HEK293T (cell line): ENCODE data around the gene CDH4.

ENCODE experiments used
- CTCF ChIA-PET: fragments of 350-600 bp; formaldehyde crosslinking; extraction: SDS; loops from one replicate; lab custom pipeline; 2021; ENCODE audit warnings: antibody characterized with exemption, inconsistent platforms; lab: Yijun Ruan, JAX
- POLR2A ChIA-PET: fragments of 350-600 bp; formaldehyde crosslinking; extraction: SDS; loops from one replicate; lab custom pipeline; 2020; ENCODE audit warnings: antibody characterized with exemption, inconsistent platforms; lab: Yijun Ruan, JAX
- DNase-seq: peaks from one replicate; pipeline ENCODE4 v3.0.0; 2012; ENCODE audit warnings: mixed read lengths; ENCODE audit errors: extremely low spot score
- ARNT ChIP-seq: fragments of 450-650 bp; IDR thresholded peaks from 2 replicates; pipeline ENCODE4 v1.6.1; 2017; ENCODE audit warnings: mild to moderate bottlenecking
- BHLHE40 ChIP-seq: fragments of 450-650 bp; IDR thresholded peaks from 2 replicates; pipeline ENCODE4 v1.6.1; 2016; ENCODE audit warnings: mild to moderate bottlenecking, moderate library complexity, borderline replicate concordance
- CTBP1 ChIP-seq: fragments of 450-650 bp; IDR thresholded peaks from 2 replicates; pipeline ENCODE4 v1.6.1; 2016; ENCODE audit warnings: borderline replicate concordance
- ELF4 ChIP-seq: fragments of 450-650 bp; IDR thresholded peaks from 2 replicates; pipeline ENCODE4 v1.6.1; 2017; ENCODE audit warnings: antibody characterized with exemption
- FOXA1 ChIP-seq: fragments of 450-650 bp; IDR thresholded peaks from 2 replicates; pipeline ENCODE4 v1.6.1; 2016; ENCODE audit warnings: mild to moderate bottlenecking
- FOXK2 ChIP-seq: fragments of 450-650 bp; IDR thresholded peaks from 2 replicates; pipeline ENCODE4 v1.6.1; 2016; ENCODE audit warnings: mild to moderate bottlenecking
- FOXM1 ChIP-seq: fragments of 450-650 bp; IDR thresholded peaks from 2 replicates; pipeline ENCODE4 v1.6.1; 2017; ENCODE audit warnings: mild to moderate bottlenecking, borderline replicate concordance
- HDGF ChIP-seq: fragments of 450-650 bp; IDR thresholded peaks from 2 replicates; pipeline ENCODE4 v1.6.1; 2017; ENCODE audit warnings: antibody characterized with exemption, borderline replicate concordance
- L3MBTL2 ChIP-seq: fragments of 450-650 bp; conservative IDR thresholded peaks from 2 replicates; pipeline ENCODE4 v1.6.1; 2016; ENCODE audit warnings: mild to moderate bottlenecking
- LEF1 ChIP-seq: fragments of 450-650 bp; IDR thresholded peaks from 2 replicates; pipeline ENCODE4 v1.6.1; 2017; ENCODE audit warnings: mild to moderate bottlenecking, borderline replicate concordance
- NFRKB ChIP-seq: fragments of 450-650 bp; IDR thresholded peaks from 2 replicates; pipeline ENCODE4 v1.6.1; 2016; ENCODE audit warnings: mild to moderate bottlenecking, moderate library complexity
- SP1 ChIP-seq: fragments of 450-650 bp; IDR thresholded peaks from 2 replicates; pipeline ENCODE4 v1.6.1; 2017
- SUZ12 ChIP-seq: fragments of 450-650 bp; IDR thresholded peaks from 2 replicates; pipeline ENCODE4 v1.6.1; 2016; ENCODE audit warnings: mild to moderate bottlenecking
- TARDBP ChIP-seq: fragments of 450-650 bp; IDR thresholded peaks from 2 replicates; pipeline ENCODE4 v1.6.1; 2016
- ZNF384 ChIP-seq: fragments of 450-650 bp; IDR thresholded peaks from 2 replicates; pipeline ENCODE4 v1.6.1; 2016
- TF ChIP-seq, protein P1 (sequence below): fragments of 450-650 bp; IDR thresholded peaks from 2 replicates; pipeline ENCODE4 v1.6.1; 2016

The CDH4 gene

GRCh38 chr20:61439251-61439650 is 187.2 kb downstream of the CDH4 start:
- CTCF ChIA-PET, result no interaction called here
- no peak for DNase-seq
- POLR2A ChIA-PET, result no interaction called here
- TF ChIP-seq ARNT (no peak), NFRKB (no peak), L3MBTL2 (no peak), ELF4 (no peak), LEF1 (no peak), FOXA1 (no peak), BHLHE40 (no peak), ZNF384 (no peak), FOXK2 (no peak), HDGF (no peak)
- TF ChIP-seq, protein P1, sequence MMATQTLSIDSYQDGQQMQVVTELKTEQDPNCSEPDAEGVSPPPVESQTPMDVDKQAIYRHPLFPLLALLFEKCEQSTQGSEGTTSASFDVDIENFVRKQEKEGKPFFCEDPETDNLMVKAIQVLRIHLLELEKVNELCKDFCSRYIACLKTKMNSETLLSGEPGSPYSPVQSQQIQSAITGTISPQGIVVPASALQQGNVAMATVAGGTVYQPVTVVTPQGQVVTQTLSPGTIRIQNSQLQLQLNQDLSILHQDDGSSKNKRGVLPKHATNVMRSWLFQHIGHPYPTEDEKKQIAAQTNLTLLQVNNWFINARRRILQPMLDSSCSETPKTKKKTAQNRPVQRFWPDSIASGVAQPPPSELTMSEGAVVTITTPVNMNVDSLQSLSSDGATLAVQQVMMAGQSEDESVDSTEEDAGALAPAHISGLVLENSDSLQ, result no peak

DNA sequence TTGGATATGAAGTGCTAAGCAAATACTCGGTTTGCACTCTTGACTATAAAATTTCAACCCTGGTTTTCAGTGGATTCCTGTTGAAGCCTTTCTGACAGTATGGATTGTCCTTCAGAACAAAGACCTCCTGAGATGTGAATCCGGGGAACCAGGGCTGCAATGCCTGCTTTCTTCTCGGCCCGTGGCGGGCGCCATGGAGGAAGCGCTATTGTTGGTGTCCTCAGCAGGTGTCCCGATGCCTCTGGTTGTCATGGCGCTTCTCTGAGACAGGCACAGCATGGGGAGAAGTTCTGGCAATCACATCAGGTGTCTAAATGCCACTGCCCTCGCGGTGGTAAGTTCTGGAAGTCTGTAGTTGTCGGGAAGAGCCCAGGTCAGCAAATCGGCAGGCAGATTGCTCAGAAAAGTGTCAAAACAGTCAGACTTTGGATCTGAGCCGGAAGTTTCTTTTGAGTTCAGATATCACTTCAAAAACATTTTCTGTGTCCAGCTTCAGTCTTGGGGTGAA is 188.5 kb downstream of the CDH4 start:
- TF ChIP-seq NFRKB (no peak), FOXM1 (no peak), TARDBP (no peak), FOXK2 (no peak), ELF4 (no peak), SUZ12 (no peak), HDGF (no peak), LEF1 (no peak), ZNF384 (no peak), CTBP1 (no peak), FOXA1 (no peak), L3MBTL2 (no peak), BHLHE40 (no peak), ARNT (no peak), SP1 (no peak)
- TF ChIP-seq, protein P1, result no peak
- CTCF ChIA-PET, result no interaction called here
- POLR2A ChIA-PET, result no interaction called here
- DNase-seq, result no peak

DNA sequence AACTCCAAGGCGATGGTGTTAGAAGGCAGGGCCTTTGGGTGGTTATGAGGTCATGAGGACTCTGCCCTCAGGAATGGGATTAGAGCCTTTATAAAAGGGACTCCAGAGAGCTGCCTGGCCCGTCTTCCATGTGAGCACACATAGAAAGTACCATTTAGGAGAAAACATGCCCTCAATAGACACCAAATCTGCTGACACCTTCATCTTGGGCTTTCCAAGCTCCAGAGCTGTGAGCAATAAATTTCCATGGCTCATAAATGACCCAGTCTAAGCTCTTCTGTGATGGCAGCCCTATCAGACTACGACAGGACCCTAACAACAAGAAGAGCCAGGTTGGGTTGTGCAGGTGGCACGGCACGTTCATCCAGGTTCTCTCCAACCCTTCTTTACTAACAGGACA is 189.5 kb downstream of the CDH4 start:
- TF ChIP-seq TARDBP, result no peak
- TF ChIP-seq LEF1, result no peak
- TF ChIP-seq CTBP1, result no peak
- no peak for TF ChIP-seq FOXA1
- no peak for TF ChIP-seq BHLHE40
- no peak for TF ChIP-seq FOXK2
- no peak for TF ChIP-seq SUZ12
- TF ChIP-seq ZNF384, result no peak
- no peak for TF ChIP-seq L3MBTL2
- no peak for TF ChIP-seq HDGF
- TF ChIP-seq FOXM1, result no peak
- TF ChIP-seq SP1, result no peak
- DNase-seq, result no peak
- CTCF ChIA-PET, result no interaction called here
- POLR2A ChIA-PET, result no interaction called here

DNA sequence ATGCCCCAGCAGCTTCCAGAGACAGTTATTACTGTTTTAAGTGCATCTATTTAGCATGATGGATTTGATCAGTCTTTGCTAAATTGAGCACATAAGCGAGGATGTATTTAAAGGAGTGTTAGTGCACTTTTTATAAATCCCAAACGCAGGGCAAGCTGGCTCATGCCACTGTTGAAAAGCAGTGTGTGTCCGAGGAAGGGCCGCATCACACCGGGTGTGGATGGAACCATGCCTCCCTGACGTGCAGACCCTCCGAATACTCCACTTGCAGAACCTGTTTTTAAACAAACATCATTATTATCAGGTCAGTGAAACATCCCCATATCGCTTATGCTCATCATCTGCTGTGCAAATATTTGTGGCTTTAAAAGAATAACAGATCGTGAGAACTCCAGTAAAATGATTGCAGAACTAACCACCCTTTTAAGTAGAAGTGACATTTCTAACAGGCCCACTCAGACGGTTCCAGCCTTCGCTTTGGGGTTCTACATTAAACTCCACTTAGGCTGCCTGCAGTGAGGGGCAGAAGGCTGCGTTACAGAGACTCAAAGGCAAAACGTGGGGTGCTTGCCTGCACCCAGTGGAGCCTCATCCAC is 190.1 kb downstream of the CDH4 start:
- POLR2A ChIA-PET, result no interaction called here
- no peak for TF ChIP-seq BHLHE40
- TF ChIP-seq HDGF, result no peak
- TF ChIP-seq FOXK2, result no peak
- no peak for TF ChIP-seq L3MBTL2
- no peak for TF ChIP-seq TARDBP
- TF ChIP-seq SUZ12, result no peak
- TF ChIP-seq SP1, result no peak
- TF ChIP-seq NFRKB, result no peak
- no peak for TF ChIP-seq ZNF384
- TF ChIP-seq ELF4, result no peak
- no peak for TF ChIP-seq FOXA1
- no peak for TF ChIP-seq CTBP1
- TF ChIP-seq, protein P1, result no peak
- no peak for TF ChIP-seq LEF1
- no peak for TF ChIP-seq FOXM1
- TF ChIP-seq ARNT, result no peak
- CTCF ChIA-PET, result no interaction called here
- no peak for DNase-seq

- TF ChIP-seq BHLHE40 (no peak), ARNT (no peak), TARDBP (no peak), HDGF (no peak), FOXK2 (no peak), CTBP1 (no peak), ELF4 (no peak)
- TF ChIP-seq, protein P1, result no peak
- ChIA-PET POLR2A (no interaction called here), CTCF (no interaction called here)
- DNase-seq, result no peak
These were observed 190.7 kb downstream of the CDH4 start for GRCh38 chr20:61442718-61443117.
